Loucy (cell line): ENCODE measurements around the gene FBXO31.

ENCODE experiments used
- CTCF ChIP-seq: fragments of 200-600 bp; sonication (generic); conservative IDR thresholded peaks from 2 replicates; pipeline ENCODE4 v1.5.1; 2014; ENCODE audit warnings: mild to moderate bottlenecking, antibody characterized with exemption, low read length
- EZH2phosphoT487 ChIP-seq: fragments of 200-600 bp; IDR thresholded peaks from 2 replicates; pipeline ENCODE4 v1.6.1; 2018; ENCODE audit warnings: antibody characterized with exemption, mild to moderate bottlenecking, moderate library complexity, borderline replicate concordance

GRCh38 chr16:87410530-87410929, 27.0 kb upstream of the FBXO31 start:
- TF ChIP-seq CTCF (no peak), EZH2phosphoT487 (no peak)
